SK-N-SH (cell line): ENCODE data around the gene DNAJC10. TPM values are rescaled to one million over a fixed set of nuclear protein-coding genes. Genes with fewer than 3 reads are reported as not detected.
A peak's percentile ranks its signal among the peaks of the same experiment; 100 is the strongest.

Experiments used
- CTCF ChIA-PET: fragments of 300-600, 350-600 bp; formaldehyde crosslinking; extraction: SDS; loops from one replicate; lab custom pipeline; 2021; lab: Yijun Ruan, JAX
- POLR2A ChIA-PET: fragments of 350-600 bp; sonication (Branson Sonifier 250); formaldehyde crosslinking; extraction: SDS; loops from one replicate; lab custom pipeline; 2020; ENCODE audit warnings: antibody characterized with exemption, inconsistent platforms; lab: Yijun Ruan, JAX
- DNase-seq: peaks from one replicate; pipeline ENCODE4 v3.0.0; 2012
- H2AFZ ChIP-seq: fragments of 200-600 bp; sonication (generic); 2 replicates; pipeline ENCODE4 v1.8.1; 2016; ENCODE audit warnings: antibody characterized with exemption, mild to moderate bottlenecking, low read depth
- H3F3A ChIP-seq: fragments of 200-600 bp; sonication (generic); replicated peaks from 2 replicates; pipeline ENCODE3; 2016; ENCODE audit warnings: antibody characterized with exemption, mild to moderate bottlenecking; ENCODE audit not compliant: insufficient read depth
- H3K27ac ChIP-seq, 2 experiments: fragments of 200-500 bp in 1 of 2; fragments of 200-600 bp in 1 of 2; sonication (Bioruptor generic) in 1 of 2; sonication (generic), shearing (Covaris generic) in 1 of 2; 2 replicates each; pipeline versions ENCODE4 v1.5.1 to v1.6.1; 2014 to 2016; ENCODE audit warnings: low read depth in 2 of 2, inconsistent platforms in 1 of 2, low read length in 1 of 2, mild to moderate bottlenecking in 1 of 2, mixed read lengths in 1 of 2
- H3K27me3 ChIP-seq: fragments of 200-600 bp; sonication (generic), shearing (Covaris generic); 2 replicates; pipeline ENCODE4 v1.6.1; 2016; ENCODE audit warnings: mixed run types; ENCODE audit not compliant: insufficient read depth
- H3K36me3 ChIP-seq, 2 experiments: fragments of 200-500 bp in 1 of 2; fragments of 200-600 bp in 1 of 2; sonication (Bioruptor generic) in 1 of 2; sonication (generic) in 1 of 2; replicated peaks in 1 of 2; 2 replicates each; pipeline versions ENCODE3 to v1.5.1; 2014 to 2016; ENCODE audit warnings: low read length in 1 of 2, mild to moderate bottlenecking in 1 of 2; ENCODE audit not compliant: insufficient read depth in 2 of 2, control insufficient read depth in 1 of 2
- H3K4me1 ChIP-seq, 2 experiments: fragments of 200-500 bp in 1 of 2; fragments of 200-600 bp in 1 of 2; sonication (Bioruptor generic) in 1 of 2; sonication (generic), shearing (Covaris generic) in 1 of 2; 2 replicates each; pipeline versions ENCODE4 v1.5.1 to v1.6.1; 2014 to 2016; ENCODE audit warnings: low read depth in 1 of 2, low read length in 1 of 2, mixed run types in 1 of 2; ENCODE audit not compliant: insufficient read depth in 2 of 2, control insufficient read depth in 1 of 2
- H3K4me2 ChIP-seq: fragments of 200-600 bp; sonication (generic), shearing (Covaris generic); 2 replicates; pipeline ENCODE4 v1.6.1; 2017; ENCODE audit warnings: mixed run types
- H3K4me3 ChIP-seq, 2 experiments: fragments of 200-500 bp in 1 of 2; fragments of 200-600 bp in 1 of 2; sonication (Bioruptor generic) in 1 of 2; sonication (generic), shearing (Covaris generic) in 1 of 2; 2 replicates each; pipeline versions ENCODE4 v1.5.1 to v1.8.1; 2014 to 2016; ENCODE audit warnings: low read depth in 2 of 2, inconsistent platforms in 1 of 2, low read length in 1 of 2, mild to moderate bottlenecking in 1 of 2, mixed read lengths in 1 of 2, moderate library complexity in 1 of 2
- H3K79me2 ChIP-seq: fragments of 200-600 bp; sonication (generic); 2 replicates; pipeline ENCODE4 v1.8.1; 2017; ENCODE audit warnings: mild to moderate bottlenecking; ENCODE audit not compliant: insufficient read depth
- H3K9ac ChIP-seq: fragments of 200-600 bp; sonication (generic); 2 replicates; pipeline ENCODE4 v1.6.1; 2017; ENCODE audit warnings: mixed run types
- H3K9me2 ChIP-seq: fragments of 200-600 bp; sonication (generic); 2 replicates; pipeline ENCODE4 v1.6.1; 2017; ENCODE audit warnings: mixed run types
- H3K9me3 ChIP-seq: fragments of 200-600 bp; sonication (generic); 2 replicates; pipeline ENCODE4 v1.6.1; 2017; ENCODE audit warnings: mixed run types, mild to moderate bottlenecking, moderate library complexity
- H4K20me1 ChIP-seq: fragments of 200-600 bp; sonication (generic); 2 replicates; pipeline ENCODE4 v1.6.1; 2017; ENCODE audit warnings: mild to moderate bottlenecking, mixed run types; ENCODE audit not compliant: insufficient read depth
- CHD2 ChIP-seq: fragments of 150-350 bp; IDR thresholded peaks from 2 replicates; pipeline ENCODE4 v1.6.1; 2018; ENCODE audit warnings: low read length; ENCODE audit not compliant: partially characterized antibody
- ELF1 ChIP-seq: IDR thresholded peaks from 2 replicates; pipeline ENCODE4 v1.4.0; 2012
- EP300 ChIP-seq, 2 experiments: IDR thresholded peaks; 2 replicates each; pipeline versions ENCODE4 v1.4.0 to v1.6.1; 2012; ENCODE audit warnings: borderline replicate concordance in 1 of 2, low read depth in 1 of 2, low read length in 1 of 2
- EZH2phosphoT487 ChIP-seq: fragments of 200-600 bp; sonication (generic); IDR thresholded peaks from 2 replicates; pipeline ENCODE4 v1.6.1; 2017; ENCODE audit warnings: low read depth, mixed run types, mild to moderate bottlenecking, antibody characterized with exemption, moderate library complexity, borderline replicate concordance
- FOXJ3 ChIP-seq: sonication (generic); formaldehyde crosslinking; IDR thresholded peaks from 2 replicates; pipeline ENCODE4 v1.5.1; 2020; ENCODE audit warnings: mild to moderate bottlenecking, missing genetic modification reagents
- GABPA ChIP-seq: IDR thresholded peaks from 2 replicates; pipeline ENCODE4 v1.4.0; 2012; ENCODE audit warnings: low read depth, mild to moderate bottlenecking
- JUND ChIP-seq: IDR thresholded peaks from 2 replicates; pipeline ENCODE4 v1.4.0; 2012
- MEF2A ChIP-seq: IDR thresholded peaks from 2 replicates; pipeline ENCODE4 v1.4.0; 2012; ENCODE audit warnings: low read depth, borderline replicate concordance
- MXI1 ChIP-seq: IDR thresholded peaks from 2 replicates; pipeline ENCODE4 v1.6.1; 2012; ENCODE audit warnings: mild to moderate bottlenecking, low read depth, low read length, improper control_type of control experiment
- NRF1 ChIP-seq: IDR thresholded peaks from 2 replicates; pipeline ENCODE4 v1.6.1; 2012; ENCODE audit warnings: low read depth, mild to moderate bottlenecking, low read length
- POLR2AphosphoS5 ChIP-seq: IDR thresholded peaks from 2 replicates; pipeline ENCODE4 v1.6.1; 2012; ENCODE audit warnings: low read depth, low read length
- RAD21 ChIP-seq: IDR thresholded peaks from 2 replicates; pipeline ENCODE4 v1.6.1; 2012; ENCODE audit warnings: mild to moderate bottlenecking, low read length
- RCOR1 ChIP-seq: fragments of 150-350 bp; IDR thresholded peaks from 2 replicates; pipeline ENCODE4 v1.6.1; 2017; ENCODE audit warnings: antibody characterized with exemption, low read length
- RXRA ChIP-seq: IDR thresholded peaks from 2 replicates; pipeline ENCODE4 v1.4.0; 2012; ENCODE audit warnings: low read depth, mild to moderate bottlenecking, borderline replicate concordance
- SIN3A ChIP-seq: IDR thresholded peaks from 2 replicates; pipeline ENCODE4 v1.6.1; 2012; ENCODE audit warnings: low read depth, mild to moderate bottlenecking, low read length, moderate library complexity, borderline replicate concordance
- TCF12 ChIP-seq: IDR thresholded peaks from 2 replicates; pipeline ENCODE4 v1.4.0; 2012
- YY1 ChIP-seq: IDR thresholded peaks from 2 replicates; pipeline ENCODE4 v1.4.0; 2012; ENCODE audit warnings: low read depth, mild to moderate bottlenecking
- WGBS: methylation state at CpG from one replicate; pipeline ENCODE4 v1.1.6; 2017; ENCODE audit warnings: low lambda C conversion rate; 5-methylcytosine and 5-hydroxymethylcytosine counted together
- polyA plus RNA-seq, 3 experiments: library from polyadenylated mRNA; depleted of rRNA; stranded (reverse); fragments of >200 nt; gene quantifications; 2 replicates each; pipeline ENCODE4 v1.2.3, GENCODE V29; 2012
- TF ChIP-seq, protein P1 (sequence below): IDR thresholded peaks from 2 replicates; pipeline ENCODE4 v1.4.0; 2012; ENCODE audit warnings: low read depth, borderline replicate concordance
- TF ChIP-seq, protein P2 (sequence below): fragments of 200-600 bp; sonication (generic); IDR thresholded peaks from 2 replicates; pipeline ENCODE4 v1.6.1; 2017; ENCODE audit warnings: antibody characterized with exemption, mild to moderate bottlenecking, moderate library complexity
- TF ChIP-seq, protein P3 (sequence below): IDR thresholded peaks from 2 replicates; pipeline ENCODE4 v1.4.0; 2012; ENCODE audit warnings: low read depth, borderline replicate concordance
- TF ChIP-seq, protein P4 (sequence below): IDR thresholded peaks from 2 replicates; pipeline ENCODE4 v1.4.0; 2012; ENCODE audit warnings: low read depth
- TF ChIP-seq, protein P5 (sequence below): fragments of 150-350 bp; IDR thresholded peaks from 2 replicates; pipeline ENCODE4 v1.6.1; 2016; ENCODE audit warnings: mild to moderate bottlenecking, low read depth, low read length

DNAJC10 gene
- polyA plus RNA-seq, 1 of the 3 experiments (the other 2 are of a cell fraction), result 30.8 TPM

DNA sequence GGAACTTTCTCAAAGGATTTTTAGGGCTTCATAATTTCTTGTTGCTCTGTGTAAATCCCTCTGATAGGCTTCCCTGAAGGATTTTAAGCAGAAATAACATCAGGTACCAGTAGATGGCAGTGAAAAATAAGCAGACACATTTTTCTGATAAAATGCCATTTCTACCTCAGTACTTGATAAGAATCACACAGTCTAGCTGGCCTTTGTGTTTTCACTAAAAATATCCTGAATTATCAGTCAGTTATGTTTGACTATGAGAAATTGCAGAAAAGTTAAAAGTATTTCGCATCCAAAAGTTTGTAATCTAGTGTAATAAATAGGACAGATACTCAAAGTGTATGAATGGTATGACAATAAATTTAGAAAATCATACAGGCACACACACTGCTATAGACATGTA is 68.7 kb downstream of the DNAJC10 start (continued):
- TF ChIP-seq JUND, result no peak
- peak; percentile 92 for TF ChIP-seq RAD21
- TF ChIP-seq, protein P1, sequence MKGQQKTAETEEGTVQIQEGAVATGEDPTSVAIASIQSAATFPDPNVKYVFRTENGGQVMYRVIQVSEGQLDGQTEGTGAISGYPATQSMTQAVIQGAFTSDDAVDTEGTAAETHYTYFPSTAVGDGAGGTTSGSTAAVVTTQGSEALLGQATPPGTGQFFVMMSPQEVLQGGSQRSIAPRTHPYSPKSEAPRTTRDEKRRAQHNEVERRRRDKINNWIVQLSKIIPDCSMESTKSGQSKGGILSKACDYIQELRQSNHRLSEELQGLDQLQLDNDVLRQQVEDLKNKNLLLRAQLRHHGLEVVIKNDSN, result no peak
- no peak for TF ChIP-seq EP300 (IDR thresholded peaks at IDR 0.05; ENCODE audit: borderline replicate concordance in 1 of 2, low read depth in 1 of 2, low read length in 1 of 2)
- TF ChIP-seq TCF12, result no peak
- TF ChIP-seq MXI1, result no peak
- TF ChIP-seq FOXJ3 (CRISPR knock-in tag), result no peak
- no peak for TF ChIP-seq ELF1
- TF ChIP-seq EZH2phosphoT487, result no peak
- TF ChIP-seq RCOR1, result 0 out of 2 replicates have a peak, but pooled peaks have one; percentile 22
- TF ChIP-seq MEF2A, result no peak
- no peak for TF ChIP-seq GABPA
- peak; percentile 20 for TF ChIP-seq CHD2
- no peak for TF ChIP-seq NRF1
- TF ChIP-seq, protein P2, sequence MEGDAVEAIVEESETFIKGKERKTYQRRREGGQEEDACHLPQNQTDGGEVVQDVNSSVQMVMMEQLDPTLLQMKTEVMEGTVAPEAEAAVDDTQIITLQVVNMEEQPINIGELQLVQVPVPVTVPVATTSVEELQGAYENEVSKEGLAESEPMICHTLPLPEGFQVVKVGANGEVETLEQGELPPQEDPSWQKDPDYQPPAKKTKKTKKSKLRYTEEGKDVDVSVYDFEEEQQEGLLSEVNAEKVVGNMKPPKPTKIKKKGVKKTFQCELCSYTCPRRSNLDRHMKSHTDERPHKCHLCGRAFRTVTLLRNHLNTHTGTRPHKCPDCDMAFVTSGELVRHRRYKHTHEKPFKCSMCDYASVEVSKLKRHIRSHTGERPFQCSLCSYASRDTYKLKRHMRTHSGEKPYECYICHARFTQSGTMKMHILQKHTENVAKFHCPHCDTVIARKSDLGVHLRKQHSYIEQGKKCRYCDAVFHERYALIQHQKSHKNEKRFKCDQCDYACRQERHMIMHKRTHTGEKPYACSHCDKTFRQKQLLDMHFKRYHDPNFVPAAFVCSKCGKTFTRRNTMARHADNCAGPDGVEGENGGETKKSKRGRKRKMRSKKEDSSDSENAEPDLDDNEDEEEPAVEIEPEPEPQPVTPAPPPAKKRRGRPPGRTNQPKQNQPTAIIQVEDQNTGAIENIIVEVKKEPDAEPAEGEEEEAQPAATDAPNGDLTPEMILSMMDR, result peak; percentile 77
- no peak for TF ChIP-seq POLR2AphosphoS5
- TF ChIP-seq, protein P3, sequence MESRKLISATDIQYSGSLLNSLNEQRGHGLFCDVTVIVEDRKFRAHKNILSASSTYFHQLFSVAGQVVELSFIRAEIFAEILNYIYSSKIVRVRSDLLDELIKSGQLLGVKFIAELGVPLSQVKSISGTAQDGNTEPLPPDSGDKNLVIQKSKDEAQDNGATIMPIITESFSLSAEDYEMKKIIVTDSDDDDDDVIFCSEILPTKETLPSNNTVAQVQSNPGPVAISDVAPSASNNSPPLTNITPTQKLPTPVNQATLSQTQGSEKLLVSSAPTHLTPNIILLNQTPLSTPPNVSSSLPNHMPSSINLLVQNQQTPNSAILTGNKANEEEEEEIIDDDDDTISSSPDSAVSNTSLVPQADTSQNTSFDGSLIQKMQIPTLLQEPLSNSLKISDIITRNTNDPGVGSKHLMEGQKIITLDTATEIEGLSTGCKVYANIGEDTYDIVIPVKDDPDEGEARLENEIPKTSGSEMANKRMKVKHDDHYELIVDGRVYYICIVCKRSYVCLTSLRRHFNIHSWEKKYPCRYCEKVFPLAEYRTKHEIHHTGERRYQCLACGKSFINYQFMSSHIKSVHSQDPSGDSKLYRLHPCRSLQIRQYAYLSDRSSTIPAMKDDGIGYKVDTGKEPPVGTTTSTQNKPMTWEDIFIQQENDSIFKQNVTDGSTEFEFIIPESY, result no peak

DNA sequence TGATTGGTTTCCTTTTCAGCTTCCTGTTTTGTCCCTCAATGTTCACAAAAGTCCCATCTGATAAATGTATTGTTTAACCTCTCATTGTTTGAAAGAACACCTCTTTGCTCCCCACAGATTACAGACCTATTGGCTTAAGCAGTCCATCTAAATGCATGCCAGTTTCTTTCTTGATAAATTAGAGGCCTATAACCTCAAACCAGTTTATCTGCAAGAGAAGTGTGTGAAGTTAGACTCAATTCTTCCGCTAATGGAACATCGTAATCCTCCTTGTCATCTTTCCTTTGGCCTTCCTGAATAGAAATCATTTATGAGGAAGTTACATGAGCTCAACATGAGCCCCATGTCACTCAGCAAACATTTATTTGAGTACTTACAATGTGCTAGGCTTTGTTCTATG is 76.4 kb downstream of the DNAJC10 start:
- H3K27ac ChIP-seq, result no peak overlapping the region
- H3K4me2 ChIP-seq, result no peak overlapping the region
- ChIA-PET CTCF (interaction anchor here (1.0 to 4.9 kb wide), 4 partner anchors 8 to 145 kb away, joined by 3 to 26 read pairs (median 3); no protein-coding TSS in a partner anchor), POLR2A (no interaction called here)
- H3K4me1 ChIP-seq, result peaks cover 0 to 3% of the 10 kb centered on the region in 2 experiments; a peak in 1 of 4 replicates
- H3K4me3 ChIP-seq, result no peak overlapping the region
- no peaks in the 10 kb centered on the region for H4K20me1 ChIP-seq
- TF ChIP-seq YY1, result no peak
- no peak for TF ChIP-seq EZH2phosphoT487
- no peak for TF ChIP-seq SIN3A
- TF ChIP-seq, protein P4, sequence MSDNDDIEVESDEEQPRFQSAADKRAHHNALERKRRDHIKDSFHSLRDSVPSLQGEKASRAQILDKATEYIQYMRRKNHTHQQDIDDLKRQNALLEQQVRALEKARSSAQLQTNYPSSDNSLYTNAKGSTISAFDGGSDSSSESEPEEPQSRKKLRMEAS, result no peak
- no peak for TF ChIP-seq RXRA
- TF ChIP-seq FOXJ3 (CRISPR knock-in tag), result no peak
- TF ChIP-seq, protein P5, sequence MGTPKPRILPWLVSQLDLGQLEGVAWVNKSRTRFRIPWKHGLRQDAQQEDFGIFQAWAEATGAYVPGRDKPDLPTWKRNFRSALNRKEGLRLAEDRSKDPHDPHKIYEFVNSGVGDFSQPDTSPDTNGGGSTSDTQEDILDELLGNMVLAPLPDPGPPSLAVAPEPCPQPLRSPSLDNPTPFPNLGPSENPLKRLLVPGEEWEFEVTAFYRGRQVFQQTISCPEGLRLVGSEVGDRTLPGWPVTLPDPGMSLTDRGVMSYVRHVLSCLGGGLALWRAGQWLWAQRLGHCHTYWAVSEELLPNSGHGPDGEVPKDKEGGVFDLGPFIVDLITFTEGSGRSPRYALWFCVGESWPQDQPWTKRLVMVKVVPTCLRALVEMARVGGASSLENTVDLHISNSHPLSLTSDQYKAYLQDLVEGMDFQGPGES, result no peak
- H3F3A ChIP-seq, result no peaks in the 10 kb centered on the region
- 98% methylated on average over 2 of the region's 2 CpGs for WGBS
- H3K27me3 ChIP-seq, result no peaks in the 10 kb centered on the region
- no peaks in the 10 kb centered on the region for H3K9me3 ChIP-seq
- H3K9ac ChIP-seq, result no peak overlapping the region
- no peaks in the 10 kb centered on the region for H3K36me3 ChIP-seq
- no peak overlapping the region for H2AFZ ChIP-seq
- no peaks in the 10 kb centered on the region for H3K9me2 ChIP-seq
- H3K79me2 ChIP-seq, result no peaks in the 10 kb centered on the region
- no peak for DNase-seq
